Esophagus squamous epithelium (tissue), 4 donors: ENCODE results near the gene PAPLN.

ENCODE experiments used
- CTCF ChIP-seq, 6 experiments: fragments of 450-650 bp in 4 of 6; fragments of 200-600 bp in 2 of 6; sonication (generic) in 2 of 6; IDR thresholded peaks; one replicate each; pipeline ENCODE4 v1.5.1; 2016 to 2019; ENCODE audit warnings: antibody characterized with exemption in 6 of 6, mild to moderate bottlenecking in 4 of 6, moderate library complexity in 4 of 6
- POLR2A ChIP-seq, 4 donors: fragments of 450-650 bp; IDR thresholded peaks; one replicate each; pipeline ENCODE4 v1.6.1; 2017; ENCODE audit warnings: antibody characterized with exemption in 4 of 4, mild to moderate bottlenecking in 4 of 4, moderate library complexity in 3 of 4

GRCh38 chr14:73251516-73252215 is 14.4 kb downstream of the PAPLN start:
- TF ChIP-seq CTCF (IDR thresholded peaks at IDR 0.05), result no peak
- no peak for TF ChIP-seq POLR2A (IDR thresholded peaks at IDR 0.05)
